Measurements from ENCODE around the gene LDB3. TPM values are rescaled to one million over a fixed set of nuclear protein-coding genes. Genes with fewer than 3 reads are reported as not detected.
"Not testable (repeated sequence)": the region's sequence is repeated elsewhere in the genome, so short reads cannot be mapped to it uniquely, and the experiment has no call there.

The LDB3 gene
- total RNA-seq, 1 experiment from 2014 or later: 8.3 TPM

GRCh38 chr10:86642499-86642898 lies 25.8 kb upstream of the LDB3 start:
- Histone ChIP-seq H3K4me1 (ENCODE audit: low read length) (peaks cover 27% of the 10 kb centered on the region), H3K9me2 (replicated peaks; ENCODE audit: insufficient read depth, low read length) (no peaks in the 10 kb centered on the region), H3K4me2 (ENCODE audit: low read depth, low read length, poor library complexity, severe bottlenecking) (peak overlapping the region; percentile 71), H3K27ac (ENCODE audit: low read length) (peak overlapping the region; percentile 87), H3K36me3 (ENCODE audit: insufficient read depth, low read length) (no peaks in the 10 kb centered on the region), H3K79me2 (ENCODE audit: low read length) (no peaks in the 10 kb centered on the region), H4K20me1 (ENCODE audit: insufficient read depth, low read depth, low read length) (no peaks in the 10 kb centered on the region), H3K9ac (ENCODE audit: low read length) (peak overlapping the region; percentile 61; the same call in 1 of the 2 replicates), H2AFZ (ENCODE audit: low read length) (no peak overlapping the region), H3K27me3 (ENCODE audit: low read length) (no peaks in the 10 kb centered on the region), H3K9me3 (ENCODE audit: low read length) (no peaks in the 10 kb centered on the region), H3K4me3 (ENCODE audit: low read length) (no peak overlapping the region)
- DNase-seq: no peak

GRCh38 chr10:86644152-86644793 lies 24.0 kb upstream of the LDB3 start:
- peak overlapping the region; percentile 55 for H3K4me3 ChIP-seq (ENCODE audit: low read length)
- peak; percentile 62 for DNase-seq
- H3K9me3 ChIP-seq (ENCODE audit: low read length): no peaks in the 10 kb centered on the region
- no peaks in the 10 kb centered on the region for H3K27me3 ChIP-seq (ENCODE audit: low read length)
- H4K20me1 ChIP-seq (ENCODE audit: insufficient read depth, low read depth, low read length): no peaks in the 10 kb centered on the region
- H3K36me3 ChIP-seq (ENCODE audit: insufficient read depth, low read length): no peaks in the 10 kb centered on the region
- H3K9me2 ChIP-seq (replicated peaks; ENCODE audit: insufficient read depth, low read length): no peaks in the 10 kb centered on the region
- peak overlapping the region; percentile 87 for H3K27ac ChIP-seq (ENCODE audit: low read length)
- H3K4me2 ChIP-seq (ENCODE audit: low read depth, low read length, poor library complexity, severe bottlenecking): peak overlapping the region; percentile 71
- H3K4me1 ChIP-seq (ENCODE audit: low read length): peaks cover 27% of the 10 kb centered on the region
- no peaks in the 10 kb centered on the region for H3K79me2 ChIP-seq (ENCODE audit: low read length)
- peak overlapping the region; percentile 61 for H3K9ac ChIP-seq (ENCODE audit: low read length)
- H2AFZ ChIP-seq (ENCODE audit: low read length): peak overlapping the region; percentile 82; the same call in 1 of the 2 replicates

GRCh38 chr10:86644794-86645445 lies 23.4 kb upstream of the LDB3 start:
- H4K20me1 ChIP-seq (ENCODE audit: insufficient read depth, low read depth, low read length): no peaks in the 10 kb centered on the region
- H3K27me3 ChIP-seq (ENCODE audit: low read length): no peaks in the 10 kb centered on the region
- H3K36me3 ChIP-seq (ENCODE audit: insufficient read depth, low read length): no peaks in the 10 kb centered on the region
- peak overlapping the region; percentile 87 for H3K27ac ChIP-seq (ENCODE audit: low read length)
- H3K4me3 ChIP-seq (ENCODE audit: low read length): no peak overlapping the region
- H3K4me1 ChIP-seq (ENCODE audit: low read length): peaks cover 27% of the 10 kb centered on the region
- H3K9me2 ChIP-seq (replicated peaks; ENCODE audit: insufficient read depth, low read length): no peaks in the 10 kb centered on the region
- peak overlapping the region; percentile 82; the same call in 1 of the 2 replicates for H2AFZ ChIP-seq (ENCODE audit: low read length)
- no peaks in the 10 kb centered on the region for H3K79me2 ChIP-seq (ENCODE audit: low read length)
- no peak for DNase-seq
- H3K9ac ChIP-seq (ENCODE audit: low read length): peak overlapping the region; percentile 61
- H3K9me3 ChIP-seq (ENCODE audit: low read length): no peaks in the 10 kb centered on the region
- peak overlapping the region; percentile 71 for H3K4me2 ChIP-seq (ENCODE audit: low read depth, low read length, poor library complexity, severe bottlenecking)

GRCh38 chr10:86645621-86646165 lies 22.6 kb upstream of the LDB3 start:
- not testable (repeated sequence) for H3K27me3 ChIP-seq (ENCODE audit: low read length); H3K79me2 ChIP-seq (ENCODE audit: low read length); H3K9me2 ChIP-seq (replicated peaks; ENCODE audit: insufficient read depth, low read length); H2AFZ ChIP-seq (ENCODE audit: low read length); H4K20me1 ChIP-seq (ENCODE audit: insufficient read depth, low read depth, low read length); H3K9ac ChIP-seq (ENCODE audit: low read length); H3K4me3 ChIP-seq (ENCODE audit: low read length); H3K4me2 ChIP-seq (ENCODE audit: low read depth, low read length, poor library complexity, severe bottlenecking); H3K27ac ChIP-seq (ENCODE audit: low read length); H3K36me3 ChIP-seq (ENCODE audit: insufficient read depth, low read length); DNase-seq; H3K9me3 ChIP-seq (ENCODE audit: low read length)
- peaks cover 27% of the 10 kb centered on the region for H3K4me1 ChIP-seq (ENCODE audit: low read length)

GRCh38 chr10:86646532-86646931 lies 21.8 kb upstream of the LDB3 start:
- H3K4me3 ChIP-seq (ENCODE audit: low read length): no peak overlapping the region
- no peaks in the 10 kb centered on the region for H3K9me3 ChIP-seq (ENCODE audit: low read length)
- no peak overlapping the region for H2AFZ ChIP-seq (ENCODE audit: low read length)
- H3K36me3 ChIP-seq (ENCODE audit: insufficient read depth, low read length): no peaks in the 10 kb centered on the region
- no peaks in the 10 kb centered on the region for H3K9me2 ChIP-seq (replicated peaks; ENCODE audit: insufficient read depth, low read length)
- no peak overlapping the region for H3K4me2 ChIP-seq (ENCODE audit: low read depth, low read length, poor library complexity, severe bottlenecking)
- H3K4me1 ChIP-seq (ENCODE audit: low read length): peaks cover 27% of the 10 kb centered on the region
- H3K79me2 ChIP-seq (ENCODE audit: low read length): no peaks in the 10 kb centered on the region
- H3K27ac ChIP-seq (ENCODE audit: low read length): no peak overlapping the region
- no peaks in the 10 kb centered on the region for H4K20me1 ChIP-seq (ENCODE audit: insufficient read depth, low read depth, low read length)
- no peak for DNase-seq
- H3K27me3 ChIP-seq (ENCODE audit: low read length): no peaks in the 10 kb centered on the region
- H3K9ac ChIP-seq (ENCODE audit: low read length): no peak overlapping the region

- Histone ChIP-seq H3K27ac (ENCODE audit: low read length) (no peak overlapping the region), H3K4me3 (ENCODE audit: low read length) (no peak overlapping the region)
- no peak for DNase-seq
Measured at GRCh38 chr10:86646933-86647332, 21.4 kb upstream of the LDB3 start.

GRCh38 chr10:86647773-86648703 lies 20.3 kb upstream of the LDB3 start:
- H3K27me3 ChIP-seq (ENCODE audit: low read length): no peaks in the 10 kb centered on the region
- no peaks in the 10 kb centered on the region for H3K9me3 ChIP-seq (ENCODE audit: low read length)
- no peak overlapping the region for H3K4me2 ChIP-seq (ENCODE audit: low read depth, low read length, poor library complexity, severe bottlenecking)
- no peak overlapping the region for H3K27ac ChIP-seq (ENCODE audit: low read length)
- no peak for DNase-seq
- H4K20me1 ChIP-seq (ENCODE audit: insufficient read depth, low read depth, low read length): no peaks in the 10 kb centered on the region
- no peak overlapping the region for H3K4me3 ChIP-seq (ENCODE audit: low read length)
- H3K79me2 ChIP-seq (ENCODE audit: low read length): no peaks in the 10 kb centered on the region
- H3K36me3 ChIP-seq (ENCODE audit: insufficient read depth, low read length): no peaks in the 10 kb centered on the region
- no peak overlapping the region for H3K9ac ChIP-seq (ENCODE audit: low read length)
- H3K9me2 ChIP-seq (replicated peaks; ENCODE audit: insufficient read depth, low read length): no peaks in the 10 kb centered on the region
- no peak overlapping the region for H2AFZ ChIP-seq (ENCODE audit: low read length)
- H3K4me1 ChIP-seq (ENCODE audit: low read length): peaks cover 22% of the 10 kb centered on the region

More at GRCh38 chr10:86646933-86647332, 21.4 kb upstream of the LDB3 start:
- Histone ChIP-seq H3K27me3 (ENCODE audit: low read length) (no peaks in the 10 kb centered on the region), H3K4me1 (ENCODE audit: low read length) (peaks cover 27% of the 10 kb centered on the region), H2AFZ (ENCODE audit: low read length) (no peak overlapping the region), H3K79me2 (ENCODE audit: low read length) (no peaks in the 10 kb centered on the region), H3K9me2 (replicated peaks; ENCODE audit: insufficient read depth, low read length) (no peaks in the 10 kb centered on the region), H3K36me3 (ENCODE audit: insufficient read depth, low read length) (no peaks in the 10 kb centered on the region), H3K4me2 (ENCODE audit: low read depth, low read length, poor library complexity, severe bottlenecking) (no peak overlapping the region), H4K20me1 (ENCODE audit: insufficient read depth, low read depth, low read length) (no peaks in the 10 kb centered on the region), H3K9me3 (ENCODE audit: low read length) (no peaks in the 10 kb centered on the region), H3K9ac (ENCODE audit: low read length) (no peak overlapping the region)
